Thyroid gland (tissue), 4 donors: ENCODE results near the gene LAMA2.

Experiments
- CTCF ChIP-seq, 6 experiments: fragments of 200-600 bp in 3 of 6; fragments of 450-650 bp in 3 of 6; sonication (generic) in 3 of 6; IDR thresholded peaks; one replicate each; pipeline ENCODE4 v1.5.1; 2016 to 2019; ENCODE audit warnings: antibody characterized with exemption in 6 of 6, mild to moderate bottlenecking in 2 of 6, inconsistent platforms in 1 of 6, moderate library complexity in 1 of 6
- POLR2A ChIP-seq, 2 donors: fragments of 450-650 bp; IDR thresholded peaks; one replicate each; pipeline ENCODE4 v1.6.1; 2017; ENCODE audit warnings: antibody characterized with exemption in 2 of 2, mild to moderate bottlenecking in 2 of 2, moderate library complexity in 1 of 2

GRCh38 chr6:128870746-128871145, 12.2 kb upstream of the LAMA2 start:
- TF ChIP-seq CTCF (IDR thresholded peaks at IDR 0.05) = no peak
- no peak for TF ChIP-seq POLR2A (IDR thresholded peaks at IDR 0.05)
